ENCODE measurements around the gene ASXL3. TPM values are rescaled to one million over a fixed set of nuclear protein-coding genes. Genes with fewer than 3 reads are reported as not detected.

The ASXL3 gene
- total RNA-seq, 1 experiment from 2014 or later = not detected

GRCh38 chr18:33710269-33710668 lies 132.2 kb downstream of the ASXL3 start:
- ChIA-PET POLR2A (ENCODE audit: unreplicated experiment) (no interaction called here), CTCF (no interaction called here)
- Histone ChIP-seq H3K9ac (ENCODE audit: low read length) (no peak overlapping the region), H3K27me3 (ENCODE audit: low read length) (no peaks in the 10 kb centered on the region), H3K4me1 (ENCODE audit: insufficient read depth, low read length) (no peaks in the 10 kb centered on the region), H3K27ac (ENCODE audit: low read length) (no peak overlapping the region), H2AFZ (ENCODE audit: low read length) (no peak overlapping the region), H3K4me3 (ENCODE audit: low read length) (no peak overlapping the region), H3K36me3 (ENCODE audit: low read depth, low read length) (no peaks in the 10 kb centered on the region), H4K20me1 (ENCODE audit: low read length) (no peaks in the 10 kb centered on the region), H3K4me2 (ENCODE audit: low read length) (no peak overlapping the region), H3K9me3 (ENCODE audit: low read length) (no peaks in the 10 kb centered on the region), H3K9me2 (replicated peaks; ENCODE audit: low read length) (no peaks in the 10 kb centered on the region), H3F3A (ENCODE audit: low read length, unreplicated experiment) (no peaks in the 10 kb centered on the region), H3K79me2 (ENCODE audit: low read length) (no peaks in the 10 kb centered on the region)
- ATAC-seq (no peak), DNase-seq (no peak)
- no TSS peak for BruUV-seq (replicated peaks)
- TF ChIP-seq EZH2 (IDR thresholded peaks at IDR 0.05; ENCODE audit: low read length, unreplicated experiment) (no peak), EZH2phosphoT487 (IDR thresholded peaks at IDR 0.05; ENCODE audit: borderline replicate concordance, low read length) (no peak), CTCF (conservative IDR thresholded peaks at IDR 0.05; ENCODE audit: low read depth, low read length) (no peak)
- intact Hi-C loops (cut with micrococcal nuclease) = no loop called here

GRCh38 chr18:33711514-33711913 lies 133.5 kb downstream of the ASXL3 start:
- H3K4me2 ChIP-seq (ENCODE audit: low read length) = no peak overlapping the region
- no peaks in the 10 kb centered on the region for H3F3A ChIP-seq (ENCODE audit: low read length, unreplicated experiment)
- POLR2A ChIA-PET (ENCODE audit: unreplicated experiment) = no interaction called here
- no peak overlapping the region for H3K9ac ChIP-seq (ENCODE audit: low read length)
- H3K4me3 ChIP-seq (ENCODE audit: low read length) = no peak overlapping the region
- H3K9me2 ChIP-seq (replicated peaks; ENCODE audit: low read length) = no peaks in the 10 kb centered on the region
- H3K79me2 ChIP-seq (ENCODE audit: low read length) = no peaks in the 10 kb centered on the region
- BruUV-seq (replicated peaks) = no TSS peak
- DNase-seq (no peak), ATAC-seq (no peak)
- intact Hi-C loops (cut with micrococcal nuclease) = no loop called here
- H3K27me3 ChIP-seq (ENCODE audit: low read length) = no peaks in the 10 kb centered on the region
- H2AFZ ChIP-seq (ENCODE audit: low read length) = no peak overlapping the region
- H3K27ac ChIP-seq (ENCODE audit: low read length) = no peak overlapping the region
- TF ChIP-seq CTCF (conservative IDR thresholded peaks at IDR 0.05; ENCODE audit: low read depth, low read length) (no peak), EZH2 (IDR thresholded peaks at IDR 0.05; ENCODE audit: low read length, unreplicated experiment) (no peak), EZH2phosphoT487 (IDR thresholded peaks at IDR 0.05; ENCODE audit: borderline replicate concordance, low read length) (no peak)
- no peaks in the 10 kb centered on the region for H3K9me3 ChIP-seq (ENCODE audit: low read length)
- no peaks in the 10 kb centered on the region for H4K20me1 ChIP-seq (ENCODE audit: low read length)
- no peaks in the 10 kb centered on the region for H3K36me3 ChIP-seq (ENCODE audit: low read depth, low read length)
- H3K4me1 ChIP-seq (ENCODE audit: insufficient read depth, low read length) = no peaks in the 10 kb centered on the region
- CTCF ChIA-PET = no interaction called here

GRCh38 chr18:33712719-33713118 lies 134.7 kb downstream of the ASXL3 start:
- Histone ChIP-seq H3K9me3 (ENCODE audit: low read length) (no peaks in the 10 kb centered on the region), H4K20me1 (ENCODE audit: low read length) (no peaks in the 10 kb centered on the region), H3K4me3 (ENCODE audit: low read length) (no peak overlapping the region), H3K79me2 (ENCODE audit: low read length) (no peaks in the 10 kb centered on the region), H3K9ac (ENCODE audit: low read length) (no peak overlapping the region), H3K36me3 (ENCODE audit: low read depth, low read length) (no peaks in the 10 kb centered on the region), H3K9me2 (replicated peaks; ENCODE audit: low read length) (no peaks in the 10 kb centered on the region), H3F3A (ENCODE audit: low read length, unreplicated experiment) (no peaks in the 10 kb centered on the region), H2AFZ (ENCODE audit: low read length) (no peak overlapping the region), H3K27ac (ENCODE audit: low read length) (no peak overlapping the region), H3K4me1 (ENCODE audit: insufficient read depth, low read length) (no peaks in the 10 kb centered on the region), H3K27me3 (ENCODE audit: low read length) (no peaks in the 10 kb centered on the region), H3K4me2 (ENCODE audit: low read length) (no peak overlapping the region)
- intact Hi-C loops (cut with micrococcal nuclease) = no loop called here
- no peak for ATAC-seq
- TF ChIP-seq EZH2 (IDR thresholded peaks at IDR 0.05; ENCODE audit: low read length, unreplicated experiment) (no peak), CTCF (conservative IDR thresholded peaks at IDR 0.05; ENCODE audit: low read depth, low read length) (no peak), EZH2phosphoT487 (IDR thresholded peaks at IDR 0.05; ENCODE audit: borderline replicate concordance, low read length) (no peak)
- ChIA-PET CTCF (no interaction called here), POLR2A (ENCODE audit: unreplicated experiment) (no interaction called here)
- no TSS peak for BruUV-seq (replicated peaks)
- no peak for DNase-seq
